Dendritic cell treated with granulocyte-macrophage colony-stimulating factor and Interleukin-4, amounts not matched to agents 40 ng/mL and 50 ng/mL, for 4 days (primary cell): ENCODE results near the gene KIFAP3.

ENCODE experiments used
- H3K27ac Mint-ChIP-seq: one replicate; pipeline ENCODE4 v1.8.0; 2022; ENCODE audit warnings: mild to moderate bottlenecking, mixed read lengths
- H3K27me3 Mint-ChIP-seq: one replicate; pipeline ENCODE4 v1.8.0; 2022; ENCODE audit warnings: mild to moderate bottlenecking, mixed read lengths
- H3K36me3 Mint-ChIP-seq: one replicate; pipeline ENCODE4 v1.8.0; 2022; ENCODE audit warnings: low read depth, mixed read lengths
- H3K4me1 Mint-ChIP-seq: one replicate; pipeline ENCODE4 v1.8.0; 2022; ENCODE audit warnings: low read depth, mixed read lengths
- H3K4me3 Mint-ChIP-seq: one replicate; pipeline ENCODE4 v1.8.0; 2022; ENCODE audit warnings: mild to moderate bottlenecking, moderate library complexity, mixed read lengths
- H3K9me3 Mint-ChIP-seq: one replicate; pipeline ENCODE4 v1.8.0; 2022; ENCODE audit warnings: mixed read lengths
- intact Hi-C: fragments of 100-400 bp; cut with micrococcal nuclease; formaldehyde crosslinking; loops from one replicate; pipeline ENCODE4 v1.15.0; 2022

The KIFAP3 gene

GRCh38 chr1:169892176-169892926 is 182.1 kb downstream of the KIFAP3 start:
- peaks cover 19% of the 10 kb centered on the region for H3K36me3 Mint-ChIP-seq
- H3K9me3 Mint-ChIP-seq: no peaks in the 10 kb centered on the region
- intact Hi-C loops: loop anchor here (5.0 to 10.0 kb wide), 5 partner anchors 180 to 1422 kb away; partner anchors contain the start of genes BLZF1, FMO4, GORAB and KIFAP3
- peak overlapping the region; percentile 87 for H3K4me3 Mint-ChIP-seq
- H3K27me3 Mint-ChIP-seq: peaks cover 10% of the 10 kb centered on the region
- peaks cover 44% of the 10 kb centered on the region for H3K4me1 Mint-ChIP-seq
- H3K27ac Mint-ChIP-seq: peak overlapping the region; percentile 100

GRCh38 chr1:169891539-169891885 is 183.0 kb downstream of the KIFAP3 start:
- H3K27me3 Mint-ChIP-seq: peaks cover 3% of the 10 kb centered on the region
- peaks cover 19% of the 10 kb centered on the region for H3K36me3 Mint-ChIP-seq
- H3K27ac Mint-ChIP-seq: no peak overlapping the region
- intact Hi-C loops: loop anchor here (5.0 to 10.0 kb wide), 5 partner anchors 181 to 1423 kb away; partner anchors contain the start of genes BLZF1, FMO4, GORAB and KIFAP3
- H3K4me3 Mint-ChIP-seq: no peak overlapping the region
- no peaks in the 10 kb centered on the region for H3K9me3 Mint-ChIP-seq
- peaks cover 43% of the 10 kb centered on the region for H3K4me1 Mint-ChIP-seq

- no peaks in the 10 kb centered on the region for H3K27me3 Mint-ChIP-seq
- H3K27ac Mint-ChIP-seq: no peak overlapping the region
- peaks cover 37% of the 10 kb centered on the region for H3K4me1 Mint-ChIP-seq
- H3K9me3 Mint-ChIP-seq: no peaks in the 10 kb centered on the region
- intact Hi-C loops: loop anchor here (5.0 to 10.0 kb wide), 5 partner anchors 181 to 1424 kb away; partner anchors contain the start of genes BLZF1, FMO4, GORAB and KIFAP3
- H3K36me3 Mint-ChIP-seq: peaks cover 25% of the 10 kb centered on the region
- no peak overlapping the region for H3K4me3 Mint-ChIP-seq
Measured at GRCh38 chr1:169890761-169891538, 183.5 kb downstream of the KIFAP3 start.

- Mint-ChIP-seq H3K27me3 (no peaks in the 10 kb centered on the region), H3K27ac (no peak overlapping the region), H3K4me3 (no peak overlapping the region), H3K4me1 (peaks cover 32% of the 10 kb centered on the region), H3K36me3 (peaks cover 32% of the 10 kb centered on the region), H3K9me3 (no peaks in the 10 kb centered on the region)
- intact Hi-C loops: loop anchor here (5.0 to 10.0 kb wide), 5 partner anchors 182 to 1425 kb away; partner anchors contain the start of genes BLZF1, FMO4, GORAB and KIFAP3
Measured at GRCh38 chr1:169889871-169890270, 184.6 kb downstream of the KIFAP3 start.

- intact Hi-C loops: no loop called here
- H3K27me3 Mint-ChIP-seq: no peaks in the 10 kb centered on the region
- H3K36me3 Mint-ChIP-seq: peaks cover 35% of the 10 kb centered on the region
- H3K9me3 Mint-ChIP-seq: no peaks in the 10 kb centered on the region
- H3K4me1 Mint-ChIP-seq: peaks cover 29% of the 10 kb centered on the region
- no peak overlapping the region for H3K27ac Mint-ChIP-seq
- H3K4me3 Mint-ChIP-seq: no peak overlapping the region
Measured at GRCh38 chr1:169886931-169887330, 187.6 kb downstream of the KIFAP3 start.

GRCh38 chr1:169886422-169886821 is 188.1 kb downstream of the KIFAP3 start:
- no peaks in the 10 kb centered on the region for H3K9me3 Mint-ChIP-seq
- no peak overlapping the region for H3K4me3 Mint-ChIP-seq
- H3K27me3 Mint-ChIP-seq: no peaks in the 10 kb centered on the region
- H3K27ac Mint-ChIP-seq: no peak overlapping the region
- H3K36me3 Mint-ChIP-seq: peaks cover 41% of the 10 kb centered on the region
- intact Hi-C loops: no loop called here
- peaks cover 25% of the 10 kb centered on the region for H3K4me1 Mint-ChIP-seq

GRCh38 chr1:169885207-169885606 is 189.3 kb downstream of the KIFAP3 start:
- no peaks in the 10 kb centered on the region for H3K27me3 Mint-ChIP-seq
- no peaks in the 10 kb centered on the region for H3K9me3 Mint-ChIP-seq
- H3K27ac Mint-ChIP-seq: no peak overlapping the region
- peaks cover 15% of the 10 kb centered on the region for H3K4me1 Mint-ChIP-seq
- intact Hi-C loops: no loop called here
- peaks cover 43% of the 10 kb centered on the region for H3K36me3 Mint-ChIP-seq
- H3K4me3 Mint-ChIP-seq: no peak overlapping the region

GRCh38 chr1:169884634-169885033 is 189.9 kb downstream of the KIFAP3 start:
- Mint-ChIP-seq H3K9me3 (no peaks in the 10 kb centered on the region), H3K4me1 (peaks cover 11% of the 10 kb centered on the region), H3K36me3 (peaks cover 42% of the 10 kb centered on the region), H3K27ac (no peak overlapping the region), H3K4me3 (no peak overlapping the region), H3K27me3 (no peaks in the 10 kb centered on the region)
- intact Hi-C loops: no loop called here

GRCh38 chr1:169882039-169882511 is 192.4 kb downstream of the KIFAP3 start:
- H3K4me1 Mint-ChIP-seq: peaks cover 11% of the 10 kb centered on the region
- H3K9me3 Mint-ChIP-seq: no peaks in the 10 kb centered on the region
- H3K4me3 Mint-ChIP-seq: no peak overlapping the region
- no peak overlapping the region for H3K27ac Mint-ChIP-seq
- intact Hi-C loops: no loop called here
- peaks cover 58% of the 10 kb centered on the region for H3K36me3 Mint-ChIP-seq
- no peaks in the 10 kb centered on the region for H3K27me3 Mint-ChIP-seq

GRCh38 chr1:169879034-169879840 is 195.3 kb downstream of the KIFAP3 start:
- peaks cover 73% of the 10 kb centered on the region for H3K36me3 Mint-ChIP-seq
- H3K4me3 Mint-ChIP-seq: no peak overlapping the region
- H3K9me3 Mint-ChIP-seq: no peaks in the 10 kb centered on the region
- no peak overlapping the region for H3K27ac Mint-ChIP-seq
- intact Hi-C loops: no loop called here
- H3K4me1 Mint-ChIP-seq: peaks cover 11% of the 10 kb centered on the region
- H3K27me3 Mint-ChIP-seq: no peaks in the 10 kb centered on the region

- H3K4me1 Mint-ChIP-seq: peaks cover 11% of the 10 kb centered on the region
- intact Hi-C loops: no loop called here
- peaks cover 80% of the 10 kb centered on the region for H3K36me3 Mint-ChIP-seq
- no peak overlapping the region for H3K4me3 Mint-ChIP-seq
- H3K27ac Mint-ChIP-seq: no peak overlapping the region
- H3K9me3 Mint-ChIP-seq: no peaks in the 10 kb centered on the region
- no peaks in the 10 kb centered on the region for H3K27me3 Mint-ChIP-seq
Measured at GRCh38 chr1:169878498-169878897, 196.0 kb downstream of the KIFAP3 start.

- intact Hi-C loops: no loop called here
- Mint-ChIP-seq H3K27ac (no peak overlapping the region), H3K4me1 (peaks cover 7% of the 10 kb centered on the region), H3K9me3 (peaks cover 3% of the 10 kb centered on the region), H3K27me3 (no peaks in the 10 kb centered on the region), H3K4me3 (no peak overlapping the region), H3K36me3 (peaks cover 80% of the 10 kb centered on the region)
Measured at GRCh38 chr1:169877800-169878491, 196.5 kb downstream of the KIFAP3 start.

GRCh38 chr1:169874229-169874628 is 200.3 kb downstream of the KIFAP3 start:
- Mint-ChIP-seq H3K27ac (no peak overlapping the region), H3K4me3 (no peak overlapping the region), H3K36me3 (peaks cover 95% of the 10 kb centered on the region), H3K27me3 (no peaks in the 10 kb centered on the region), H3K9me3 (peaks cover 6% of the 10 kb centered on the region), H3K4me1 (peaks cover 2% of the 10 kb centered on the region)
- intact Hi-C loops: no loop called here
